Measurements from ENCODE around the gene CDH23.

DNA sequence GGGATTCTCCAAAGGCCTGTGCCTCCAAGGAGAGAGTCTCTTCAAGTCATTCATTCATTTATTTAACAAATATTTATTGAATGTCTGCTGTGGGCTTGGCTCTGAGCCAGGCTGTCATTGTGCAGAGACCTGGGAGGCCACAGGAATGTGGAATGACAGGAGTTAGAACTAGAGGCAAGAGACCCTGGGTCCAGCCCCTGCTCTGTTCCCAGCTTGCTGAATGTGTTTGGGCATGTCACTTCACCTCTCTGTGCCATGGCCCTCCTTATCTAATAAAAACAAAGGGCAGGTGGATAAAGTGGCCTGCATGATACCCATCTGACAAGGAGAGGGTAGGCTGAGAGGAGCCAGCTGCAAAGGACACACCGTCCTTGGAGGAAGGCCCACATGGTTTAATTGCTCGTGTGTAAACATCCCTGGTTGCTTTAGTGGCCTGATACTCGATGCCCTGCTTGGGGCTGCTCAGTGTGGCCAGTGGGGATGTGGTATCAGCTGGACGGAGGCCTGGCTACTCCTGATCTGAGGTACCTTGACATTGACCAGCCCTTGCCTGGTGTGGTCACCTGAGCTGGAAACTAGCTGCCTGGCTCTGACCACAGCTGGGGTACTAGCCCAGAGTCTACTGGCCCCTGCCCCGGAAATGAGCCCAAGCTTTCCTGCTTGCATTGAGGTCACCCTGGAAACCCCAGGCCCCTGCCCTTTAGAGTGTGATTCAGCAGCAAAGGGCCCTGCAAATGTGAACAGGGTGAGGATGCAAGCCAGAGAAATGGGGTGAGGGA lies 116.2 kb downstream of the CDH23 start:
- TF ChIP-seq, protein P1, sequence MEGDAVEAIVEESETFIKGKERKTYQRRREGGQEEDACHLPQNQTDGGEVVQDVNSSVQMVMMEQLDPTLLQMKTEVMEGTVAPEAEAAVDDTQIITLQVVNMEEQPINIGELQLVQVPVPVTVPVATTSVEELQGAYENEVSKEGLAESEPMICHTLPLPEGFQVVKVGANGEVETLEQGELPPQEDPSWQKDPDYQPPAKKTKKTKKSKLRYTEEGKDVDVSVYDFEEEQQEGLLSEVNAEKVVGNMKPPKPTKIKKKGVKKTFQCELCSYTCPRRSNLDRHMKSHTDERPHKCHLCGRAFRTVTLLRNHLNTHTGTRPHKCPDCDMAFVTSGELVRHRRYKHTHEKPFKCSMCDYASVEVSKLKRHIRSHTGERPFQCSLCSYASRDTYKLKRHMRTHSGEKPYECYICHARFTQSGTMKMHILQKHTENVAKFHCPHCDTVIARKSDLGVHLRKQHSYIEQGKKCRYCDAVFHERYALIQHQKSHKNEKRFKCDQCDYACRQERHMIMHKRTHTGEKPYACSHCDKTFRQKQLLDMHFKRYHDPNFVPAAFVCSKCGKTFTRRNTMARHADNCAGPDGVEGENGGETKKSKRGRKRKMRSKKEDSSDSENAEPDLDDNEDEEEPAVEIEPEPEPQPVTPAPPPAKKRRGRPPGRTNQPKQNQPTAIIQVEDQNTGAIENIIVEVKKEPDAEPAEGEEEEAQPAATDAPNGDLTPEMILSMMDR (IDR thresholded peaks at IDR 0.05; ENCODE audit: low read depth, low read length, poor library complexity, severe bottlenecking), result no peak
- no peak for TF ChIP-seq EZH2phosphoT487 (IDR thresholded peaks at IDR 0.05; ENCODE audit: borderline replicate concordance, low read length)
